GM19455 (cell line): ENCODE results near the gene UCK1.

Source experiments
- ATAC-seq: cut with Tn5 transposase; IDR thresholded peaks from one replicate; pipeline ENCODE4 v1.9.1; 2021; ENCODE audit not compliant: unreplicated experiment

UCK1 gene

GRCh38 chr9:131530920-131531832 is at the start of gene UCK1:
Gene UCK1, minus strand, starts transcription at chr9:131531263. Its CDS starts 89 bp downstream, at chr9:131531174.
- peak; percentile 88 for ATAC-seq

GRCh38 chr9:131580358-131580757 is 49.3 kb upstream of the UCK1 start:
- ATAC-seq: no peak

GRCh38 chr9:131579789-131580211 is 48.7 kb upstream of the UCK1 start:
- ATAC-seq: no peak

- ATAC-seq: no peak
These were observed 47.9 kb upstream of the UCK1 start for GRCh38 chr9:131578731-131579504.

- ATAC-seq: no peak
These were observed 47.0 kb upstream of the UCK1 start for GRCh38 chr9:131578021-131578420.

- no peak for ATAC-seq
These were observed 46.2 kb upstream of the UCK1 start for GRCh38 chr9:131577005-131578000.

- ATAC-seq: no peak
These were observed 45.1 kb upstream of the UCK1 start for GRCh38 chr9:131575946-131576853.

GRCh38 chr9:131574730-131575640 is 43.9 kb upstream of the UCK1 start:
- ATAC-seq: no peak

- no peak for ATAC-seq
These were observed 36.8 kb upstream of the UCK1 start for GRCh38 chr9:131567910-131568309.

GRCh38 chr9:131566158-131566557 is 35.1 kb upstream of the UCK1 start:
- no peak for ATAC-seq

GRCh38 chr9:131565369-131565768 is 34.3 kb upstream of the UCK1 start:
- no peak for ATAC-seq

- no peak for ATAC-seq
These were observed 31.2 kb upstream of the UCK1 start for GRCh38 chr9:131562032-131562959.

GRCh38 chr9:131559421-131560000 is 28.4 kb upstream of the UCK1 start:
- no peak for ATAC-seq

GRCh38 chr9:131557855-131558548 is 26.9 kb upstream of the UCK1 start:
- ATAC-seq: no peak

GRCh38 chr9:131555841-131556673 is 25.0 kb upstream of the UCK1 start:
- no peak for ATAC-seq
